HG02840 (cell line): ENCODE data around the gene ZBTB48.
"Not testable (repeated sequence)": the region's sequence is repeated elsewhere in the genome, so short reads cannot be mapped to it uniquely, and the experiment has no call there.

ENCODE experiments used
- ATAC-seq: cut with Tn5 transposase; IDR thresholded peaks from one replicate; pipeline ENCODE4 v1.9.1; 2021; ENCODE audit warnings: mild to moderate bottlenecking, moderate library complexity, moderate number of reproducible peaks; ENCODE audit not compliant: unreplicated experiment, low FRiP score

Gene ZBTB48

GRCh38 chr1:6590046-6590445, 10.3 kb downstream of the ZBTB48 start:
- ATAC-seq = no peak

GRCh38 chr1:6591222-6591621, 11.4 kb downstream of the ZBTB48 start:
- no peak for ATAC-seq

DNA sequence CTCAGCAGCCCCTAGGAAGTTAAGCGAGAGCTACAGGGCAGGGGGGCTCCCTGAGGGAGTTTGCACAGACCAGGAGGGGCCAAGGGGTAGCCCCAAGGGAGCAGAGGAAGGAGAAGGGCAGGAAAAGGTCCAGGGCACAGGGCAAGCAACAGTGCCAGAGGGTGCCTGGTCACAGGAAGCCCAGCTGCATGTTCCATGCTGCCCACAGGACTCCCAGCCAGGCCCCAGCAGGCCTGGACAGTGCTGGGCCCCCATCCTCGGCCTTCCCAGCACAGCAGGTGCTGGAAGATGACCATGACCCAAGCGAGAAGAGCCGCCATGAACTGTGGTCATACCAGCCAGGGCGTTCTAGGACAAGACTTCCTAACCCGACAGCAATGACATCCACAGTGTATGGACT, 11.8 kb downstream of the ZBTB48 start:
- ATAC-seq = no peak

- ATAC-seq = no peak
Measured at GRCh38 chr1:6592441-6592840, 12.6 kb downstream of the ZBTB48 start.

- ATAC-seq = no peak
Measured at GRCh38 chr1:6592865-6593593, 13.2 kb downstream of the ZBTB48 start.

- ATAC-seq = no peak
Measured at GRCh38 chr1:6593810-6594209, 14.0 kb downstream of the ZBTB48 start.

- no peak for ATAC-seq
Measured at GRCh38 chr1:6594977-6595740, 15.4 kb downstream of the ZBTB48 start.

DNA sequence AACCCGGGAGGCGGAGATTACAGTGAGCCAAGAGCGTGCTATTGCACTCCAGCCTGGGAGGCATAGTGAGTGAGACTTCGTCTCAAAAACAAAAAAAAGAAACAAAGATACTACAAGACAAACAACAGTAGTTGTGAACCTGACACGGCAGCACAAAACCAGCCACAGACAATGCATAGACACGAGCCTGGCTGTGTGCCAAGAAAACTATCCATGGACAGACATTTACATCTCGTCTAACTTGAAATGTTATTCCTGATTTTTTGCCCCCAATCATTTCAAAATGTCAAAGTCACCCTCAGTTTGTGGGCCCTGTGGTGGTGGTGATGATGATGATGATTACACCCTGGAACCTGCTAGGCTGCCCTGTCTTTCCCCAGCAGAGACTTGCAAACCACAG, 16.6 kb downstream of the ZBTB48 start:
- no peak for ATAC-seq

DNA sequence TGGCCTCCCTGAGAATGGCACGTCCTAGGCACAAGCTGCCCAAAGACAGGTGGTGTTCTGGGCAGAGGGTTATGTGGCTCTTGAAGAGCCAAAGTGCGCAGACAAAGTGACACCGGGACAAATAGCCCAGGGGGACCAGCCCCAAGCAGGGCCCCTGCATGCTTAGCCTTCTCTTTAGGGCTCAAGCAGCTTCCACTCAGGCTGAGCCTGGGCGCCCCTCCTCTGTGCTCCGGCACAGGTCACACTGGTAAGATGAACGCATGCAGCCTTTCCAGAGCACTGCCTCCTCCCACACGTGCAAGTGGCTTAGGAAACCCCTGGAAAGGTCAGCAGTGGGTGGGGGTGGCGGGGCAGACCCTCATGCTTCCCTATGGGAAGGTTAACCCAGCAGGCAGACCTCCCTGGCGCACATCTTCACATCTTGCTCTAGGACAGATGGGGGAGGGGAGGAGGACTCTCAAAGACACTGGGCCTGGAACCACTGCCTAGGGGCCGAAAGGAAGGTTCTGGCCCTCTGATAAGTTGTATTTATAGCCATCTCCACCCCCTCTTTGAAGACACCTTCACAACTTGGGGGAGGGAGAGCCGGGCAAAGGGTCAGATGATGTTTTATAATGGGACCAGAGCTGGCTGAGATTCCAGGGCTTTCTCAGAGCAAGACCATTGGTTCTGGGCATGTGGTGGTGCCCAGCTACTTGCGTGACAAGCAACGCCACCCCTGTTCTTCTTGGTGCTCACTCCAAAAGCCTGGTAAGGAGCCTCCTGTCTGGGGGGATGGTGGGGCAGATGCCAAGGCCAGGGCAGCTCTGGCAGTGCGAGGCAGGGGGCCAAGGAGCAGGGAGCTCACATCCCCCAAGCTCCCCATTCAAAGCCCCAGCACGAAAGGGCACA, 17.3 kb downstream of the ZBTB48 start:
- no peak for ATAC-seq

GRCh38 chr1:6597777-6598131, 18.0 kb downstream of the ZBTB48 start:
- no peak for ATAC-seq

- ATAC-seq = no peak
Measured at GRCh38 chr1:6599141-6599975, 19.6 kb downstream of the ZBTB48 start.

- not testable (repeated sequence) for ATAC-seq
Measured at GRCh38 chr1:6599991-6600390, 20.2 kb downstream of the ZBTB48 start.

- ATAC-seq = no peak
Measured at GRCh38 chr1:6600410-6601048, 20.7 kb downstream of the ZBTB48 start.

GRCh38 chr1:6601049-6601922, 21.5 kb downstream of the ZBTB48 start:
- ATAC-seq = peak; percentile 30

DNA sequence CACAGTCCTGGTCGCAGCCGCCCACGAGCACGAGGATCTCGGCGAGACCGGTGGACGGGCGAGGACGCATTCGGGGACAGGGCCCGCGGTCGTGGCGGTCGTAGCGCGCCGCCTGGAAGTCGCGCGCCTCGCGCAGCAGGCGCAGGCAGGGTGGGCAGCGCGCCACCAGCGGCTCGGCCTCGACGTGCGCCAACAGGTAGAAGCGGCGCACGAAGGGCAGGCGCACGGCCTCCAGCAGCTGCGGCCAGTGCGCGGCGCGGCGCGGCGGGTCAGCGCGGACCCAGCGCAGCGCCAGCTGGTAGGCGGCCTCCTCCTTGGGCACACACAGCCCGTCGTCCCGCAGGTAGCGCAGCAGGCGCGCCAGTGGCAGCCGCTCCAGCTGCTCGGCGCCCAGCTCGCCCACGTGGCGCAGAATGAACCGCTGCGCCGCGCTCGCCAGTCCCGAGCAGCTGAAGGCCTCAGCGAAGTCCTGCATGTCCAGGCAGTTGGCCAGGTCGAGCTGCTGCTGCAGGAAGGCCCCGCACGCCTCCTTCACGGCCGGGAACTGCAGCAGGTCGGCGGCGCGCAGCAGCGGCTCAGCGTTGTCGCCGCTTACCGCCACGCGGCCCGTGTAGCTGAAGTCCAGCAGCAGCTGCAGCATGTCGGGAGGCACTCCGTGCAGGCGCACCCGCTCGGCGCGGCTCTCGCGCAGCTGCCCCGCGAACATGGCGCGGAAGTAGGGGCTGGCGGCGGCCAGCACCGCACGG, 22.3 kb downstream of the ZBTB48 start:
- peak; percentile 3 for ATAC-seq

DNA sequence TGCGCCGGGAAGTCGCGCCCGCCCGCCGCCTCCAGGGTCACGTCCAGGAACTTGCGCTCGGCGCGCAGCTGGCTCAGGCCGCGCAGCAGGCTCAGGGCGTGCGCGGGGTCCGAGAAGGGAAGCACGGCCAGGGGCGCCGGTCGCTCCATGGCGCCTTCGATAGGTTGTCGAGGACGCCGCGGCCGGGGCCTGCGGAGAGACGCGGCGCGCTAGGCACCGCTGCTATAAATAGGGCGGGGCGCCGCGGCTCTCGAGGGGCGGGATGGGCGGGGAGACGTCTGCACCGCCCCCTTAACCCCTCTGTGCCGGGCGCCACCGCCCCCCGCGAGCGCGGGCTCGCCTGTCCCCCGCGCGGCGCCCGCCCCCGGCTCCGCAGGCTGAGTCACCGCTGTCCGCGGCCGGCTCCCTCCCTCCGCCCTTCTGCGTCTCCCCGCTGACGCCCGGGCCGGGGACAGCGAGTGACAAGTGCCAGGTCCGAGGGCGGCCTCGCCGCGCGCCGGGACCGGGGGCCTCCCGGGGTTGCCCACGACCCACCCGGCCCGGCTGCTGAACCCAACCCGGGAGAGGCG, 23.0 kb downstream of the ZBTB48 start, which contains the start of gene KLHL21:
TSS of gene KLHL21 (minus strand) at position 201 of the 569 bp plus-strand sequence. CDS start at position 149, 52 bp downstream.
- peak; percentile 47 for ATAC-seq

GRCh38 chr1:6603238-6603914, 23.6 kb downstream of the ZBTB48 start:
- ATAC-seq = peak; percentile 8
